Measurements from ENCODE around the gene PPP1R14C. TPM values are rescaled to one million over a fixed set of nuclear protein-coding genes. Genes with fewer than 3 reads are reported as not detected.

Gene PPP1R14C
- total RNA-seq, 2 experiments from 2014 or later: not detected

DNA sequence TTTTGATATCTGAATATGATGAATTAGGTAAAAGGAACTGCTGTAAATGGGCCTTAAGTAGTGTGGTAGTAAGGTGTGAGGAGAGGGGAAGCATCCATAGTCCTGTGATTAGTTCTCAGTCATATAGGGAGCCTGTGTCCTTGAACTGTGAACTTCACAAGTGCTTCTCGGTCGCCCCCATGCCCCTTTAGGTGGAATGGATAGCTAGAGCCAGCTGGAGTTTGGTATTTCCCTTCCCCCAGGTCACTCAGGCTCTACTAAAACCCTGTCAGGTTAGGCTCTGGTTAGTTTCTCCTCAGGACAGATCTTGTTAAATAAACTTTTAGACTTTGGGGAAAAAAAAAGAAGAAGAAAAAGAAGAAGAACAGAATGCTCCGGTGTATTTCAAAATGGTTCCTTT is 82.0 kb downstream of the PPP1R14C start:
- no peak overlapping the region for H3K4me3 Mint-ChIP-seq
- intact Hi-C loops (cut with micrococcal nuclease): no loop called here
- no peaks in the 10 kb centered on the region for H3K9me3 Mint-ChIP-seq
- no peak overlapping the region for H3K27ac Mint-ChIP-seq
- H3K36me3 Mint-ChIP-seq (ENCODE audit: low read depth): no peaks in the 10 kb centered on the region
- no peak for DNase-seq
- no peaks in the 10 kb centered on the region for H3K4me1 Mint-ChIP-seq (ENCODE audit: low read depth)
- CTCF ChIA-PET: no interaction called here
- peaks cover 28% of the 10 kb centered on the region for H3K27me3 Mint-ChIP-seq (ENCODE audit: low read depth)

- intact Hi-C loops (cut with micrococcal nuclease): no loop called here
- H3K4me1 Mint-ChIP-seq (ENCODE audit: low read depth): no peaks in the 10 kb centered on the region
Measured at GRCh38 chr6:150227281-150227680, 84.4 kb downstream of the PPP1R14C start.

DNA sequence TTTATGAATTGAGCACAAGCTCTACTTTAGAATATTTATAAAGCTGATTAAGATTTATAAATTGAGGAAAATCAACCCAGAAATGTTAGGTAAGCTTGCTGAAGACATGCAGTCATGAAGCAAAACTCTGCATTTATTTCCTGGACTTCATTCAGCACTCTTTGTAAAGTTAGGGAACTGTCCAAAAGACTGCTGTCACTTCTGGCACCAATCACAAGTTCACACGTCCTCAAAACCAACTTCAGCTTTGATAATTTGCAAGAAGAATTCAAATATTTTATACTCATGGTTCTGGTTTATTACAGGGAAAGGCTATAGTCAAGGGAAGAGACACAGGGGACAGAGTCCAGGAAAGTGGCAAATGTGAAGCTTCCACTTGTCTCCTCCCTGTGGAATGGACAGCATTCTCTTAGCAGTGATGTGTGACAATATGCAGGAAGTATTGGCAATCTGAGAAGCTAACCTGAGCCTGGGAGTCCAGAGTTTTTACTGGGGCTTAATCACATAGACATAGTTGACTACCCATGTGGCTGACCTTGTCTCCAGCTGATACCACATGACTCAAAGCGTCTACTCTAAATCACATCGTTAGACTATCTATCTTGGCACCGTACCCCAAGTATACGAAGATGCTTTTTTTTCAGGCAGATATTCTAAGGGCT is 85.4 kb downstream of the PPP1R14C start:
- H3K4me3 Mint-ChIP-seq: no peak overlapping the region
- no peaks in the 10 kb centered on the region for H3K9me3 Mint-ChIP-seq
- H3K36me3 Mint-ChIP-seq (ENCODE audit: low read depth): no peaks in the 10 kb centered on the region
- intact Hi-C loops (cut with micrococcal nuclease): no loop called here
- H3K27ac Mint-ChIP-seq: no peak overlapping the region
- no peak for DNase-seq
- H3K4me1 Mint-ChIP-seq (ENCODE audit: low read depth): no peaks in the 10 kb centered on the region
- H3K27me3 Mint-ChIP-seq (ENCODE audit: low read depth): peaks cover 22% of the 10 kb centered on the region
- CTCF ChIA-PET: no interaction called here

More at GRCh38 chr6:150227281-150227680, 84.4 kb downstream of the PPP1R14C start:
- peaks cover 22% of the 10 kb centered on the region for H3K27me3 Mint-ChIP-seq (ENCODE audit: low read depth)
- CTCF ChIA-PET: no interaction called here
- H3K4me3 Mint-ChIP-seq: no peak overlapping the region
- no peak overlapping the region for H3K27ac Mint-ChIP-seq
- H3K9me3 Mint-ChIP-seq: no peaks in the 10 kb centered on the region
- DNase-seq: no peak
- no peaks in the 10 kb centered on the region for H3K36me3 Mint-ChIP-seq (ENCODE audit: low read depth)

GRCh38 chr6:150229436-150230163 is 86.8 kb downstream of the PPP1R14C start:
- CTCF ChIA-PET: no interaction called here
- Mint-ChIP-seq H3K9me3 (no peaks in the 10 kb centered on the region), H3K36me3 (ENCODE audit: low read depth) (no peaks in the 10 kb centered on the region), H3K4me1 (ENCODE audit: low read depth) (no peaks in the 10 kb centered on the region), H3K4me3 (no peak overlapping the region), H3K27me3 (ENCODE audit: low read depth) (peaks cover 19% of the 10 kb centered on the region), H3K27ac (no peak overlapping the region)
- intact Hi-C loops (cut with micrococcal nuclease): no loop called here
- peak; percentile 12 for DNase-seq

DNA sequence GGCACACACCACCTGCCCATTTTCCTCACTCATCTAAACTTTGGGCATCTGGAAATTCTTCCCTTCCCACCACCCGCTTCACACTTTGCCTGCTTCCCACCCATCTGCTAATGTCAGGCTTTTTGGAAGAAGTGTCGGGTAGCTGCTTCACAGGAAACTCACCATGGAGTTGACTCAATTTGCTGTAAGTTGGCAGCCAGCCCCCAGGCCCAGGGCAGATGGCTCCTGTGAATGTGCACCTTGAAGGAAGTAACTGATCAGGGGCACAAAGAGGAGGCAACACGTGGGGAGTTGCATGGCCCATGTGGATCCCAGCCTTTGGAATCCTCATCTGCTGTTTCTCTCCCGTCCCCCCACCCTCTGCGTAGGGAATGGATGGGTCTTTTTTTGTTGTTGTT is 87.3 kb downstream of the PPP1R14C start:
- Mint-ChIP-seq H3K4me3 (no peak overlapping the region), H3K4me1 (ENCODE audit: low read depth) (no peaks in the 10 kb centered on the region), H3K36me3 (ENCODE audit: low read depth) (no peaks in the 10 kb centered on the region), H3K27ac (no peak overlapping the region), H3K27me3 (ENCODE audit: low read depth) (peaks cover 17% of the 10 kb centered on the region), H3K9me3 (no peaks in the 10 kb centered on the region)
- CTCF ChIA-PET: no interaction called here
- intact Hi-C loops (cut with micrococcal nuclease): no loop called here
- no peak for DNase-seq

DNA sequence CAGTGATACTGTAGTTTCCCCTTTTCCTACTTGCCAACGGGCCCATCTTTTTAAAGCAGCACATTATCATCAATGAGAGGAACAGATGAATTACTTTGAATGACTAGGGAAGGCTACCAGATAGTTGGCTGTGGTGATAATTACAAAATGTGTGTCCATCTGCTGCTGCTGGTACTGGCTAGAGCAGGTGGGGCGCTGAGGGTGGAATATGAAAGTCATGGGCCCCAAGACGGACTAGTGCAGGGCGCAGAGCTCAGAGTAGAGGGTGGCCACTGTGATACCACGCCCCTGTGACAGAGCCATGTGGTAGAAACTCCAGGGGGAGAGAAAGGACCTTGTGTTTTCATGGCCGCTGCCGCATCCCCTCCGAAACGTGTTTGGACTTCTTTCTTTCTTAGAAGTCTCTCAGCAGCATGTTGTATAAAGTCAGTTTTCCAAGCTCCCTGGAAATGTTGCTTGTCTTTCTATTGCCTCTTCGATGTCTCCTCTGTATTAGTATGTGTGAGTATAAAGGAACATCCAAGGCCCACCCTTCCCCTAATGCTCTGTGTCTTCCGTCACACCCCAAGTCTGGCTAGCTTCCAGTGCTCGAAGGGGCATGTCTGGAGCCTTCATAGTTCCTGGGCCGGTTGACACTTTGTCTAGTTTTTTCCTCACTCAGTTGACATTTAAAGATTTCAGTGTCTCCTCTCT is 88.1 kb downstream of the PPP1R14C start:
- intact Hi-C loops (cut with micrococcal nuclease): no loop called here
- CTCF ChIA-PET: no interaction called here
- Mint-ChIP-seq H3K9me3 (no peaks in the 10 kb centered on the region), H3K27me3 (ENCODE audit: low read depth) (peaks cover 18% of the 10 kb centered on the region), H3K27ac (no peak overlapping the region), H3K4me3 (no peak overlapping the region), H3K36me3 (ENCODE audit: low read depth) (no peaks in the 10 kb centered on the region), H3K4me1 (ENCODE audit: low read depth) (no peaks in the 10 kb centered on the region)
- DNase-seq: no peak

GRCh38 chr6:150231525-150231850 is 88.6 kb downstream of the PPP1R14C start:
- intact Hi-C loops (cut with micrococcal nuclease): no loop called here
- no peak for DNase-seq
- CTCF ChIA-PET: no interaction called here
- Mint-ChIP-seq H3K27ac (no peak overlapping the region), H3K4me3 (no peak overlapping the region), H3K36me3 (ENCODE audit: low read depth) (no peaks in the 10 kb centered on the region), H3K4me1 (ENCODE audit: low read depth) (no peaks in the 10 kb centered on the region), H3K27me3 (ENCODE audit: low read depth) (peaks cover 22% of the 10 kb centered on the region), H3K9me3 (no peaks in the 10 kb centered on the region)

GRCh38 chr6:150233843-150234269 is 91.0 kb downstream of the PPP1R14C start:
- H3K27me3 Mint-ChIP-seq (ENCODE audit: low read depth): peaks cover 29% of the 10 kb centered on the region
- H3K36me3 Mint-ChIP-seq (ENCODE audit: low read depth): no peaks in the 10 kb centered on the region
- no peaks in the 10 kb centered on the region for H3K9me3 Mint-ChIP-seq
- no peak overlapping the region for H3K4me3 Mint-ChIP-seq
- H3K27ac Mint-ChIP-seq: no peak overlapping the region
- no peak for DNase-seq
- CTCF ChIA-PET: no interaction called here
- intact Hi-C loops (cut with micrococcal nuclease): no loop called here
- H3K4me1 Mint-ChIP-seq (ENCODE audit: low read depth): no peaks in the 10 kb centered on the region

DNA sequence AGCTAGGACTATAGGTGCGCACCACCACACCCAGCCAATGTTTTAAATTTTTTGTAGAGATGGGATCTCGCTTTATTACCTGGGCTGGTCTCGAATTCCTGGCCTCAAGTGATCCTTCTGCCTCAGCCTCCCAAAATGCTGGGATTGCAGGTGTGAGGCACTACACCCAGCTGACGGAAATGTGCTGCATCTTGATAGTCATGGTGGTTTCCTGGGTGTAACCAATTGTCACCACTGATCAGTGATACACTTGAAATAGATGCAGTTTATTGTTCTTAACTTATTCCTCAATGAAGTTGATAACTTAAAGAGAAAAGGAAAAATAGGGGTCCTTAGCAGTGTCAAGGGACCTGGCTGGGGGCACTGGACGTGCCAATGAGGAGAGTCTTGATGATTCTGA is 92.4 kb downstream of the PPP1R14C start:
- H3K4me3 Mint-ChIP-seq: no peak overlapping the region
- H3K27me3 Mint-ChIP-seq (ENCODE audit: low read depth): peaks cover 35% of the 10 kb centered on the region
- peaks cover 1% of the 10 kb centered on the region for H3K9me3 Mint-ChIP-seq
- H3K36me3 Mint-ChIP-seq (ENCODE audit: low read depth): no peaks in the 10 kb centered on the region
- CTCF ChIA-PET: interaction anchor here (1.5 kb wide), 1 partner anchor 160 kb away, joined by 6 read pairs; no protein-coding TSS in a partner anchor
- intact Hi-C loops (cut with micrococcal nuclease): no loop called here
- H3K27ac Mint-ChIP-seq: no peak overlapping the region
- H3K4me1 Mint-ChIP-seq (ENCODE audit: low read depth): no peaks in the 10 kb centered on the region
- no peak for DNase-seq

- H3K4me3 Mint-ChIP-seq: no peak overlapping the region
- CTCF ChIA-PET: interaction anchor here (1.5 kb wide), 1 partner anchor 159 kb away, joined by 6 read pairs; no protein-coding TSS in a partner anchor
- no peaks in the 10 kb centered on the region for H3K36me3 Mint-ChIP-seq (ENCODE audit: low read depth)
- no peaks in the 10 kb centered on the region for H3K4me1 Mint-ChIP-seq (ENCODE audit: low read depth)
- H3K27ac Mint-ChIP-seq: no peak overlapping the region
- no peak for DNase-seq
- H3K27me3 Mint-ChIP-seq (ENCODE audit: low read depth): peaks cover 35% of the 10 kb centered on the region
- intact Hi-C loops (cut with micrococcal nuclease): no loop called here
- peaks cover 1% of the 10 kb centered on the region for H3K9me3 Mint-ChIP-seq
Measured at GRCh38 chr6:150236114-150236513, 93.3 kb downstream of the PPP1R14C start.

- H3K9me3 Mint-ChIP-seq: peaks cover 1% of the 10 kb centered on the region
- H3K27me3 Mint-ChIP-seq (ENCODE audit: low read depth): peaks cover 35% of the 10 kb centered on the region
- no peak overlapping the region for H3K4me3 Mint-ChIP-seq
- peaks cover 2% of the 10 kb centered on the region for H3K4me1 Mint-ChIP-seq (ENCODE audit: low read depth)
- intact Hi-C loops (cut with micrococcal nuclease): no loop called here
- no peak overlapping the region for H3K27ac Mint-ChIP-seq
- CTCF ChIA-PET: interaction anchor here (1.5 kb wide), 1 partner anchor 159 kb away, joined by 6 read pairs; no protein-coding TSS in a partner anchor
- H3K36me3 Mint-ChIP-seq (ENCODE audit: low read depth): no peaks in the 10 kb centered on the region
- DNase-seq: no peak
Measured at GRCh38 chr6:150236544-150236943, 93.7 kb downstream of the PPP1R14C start.

DNA sequence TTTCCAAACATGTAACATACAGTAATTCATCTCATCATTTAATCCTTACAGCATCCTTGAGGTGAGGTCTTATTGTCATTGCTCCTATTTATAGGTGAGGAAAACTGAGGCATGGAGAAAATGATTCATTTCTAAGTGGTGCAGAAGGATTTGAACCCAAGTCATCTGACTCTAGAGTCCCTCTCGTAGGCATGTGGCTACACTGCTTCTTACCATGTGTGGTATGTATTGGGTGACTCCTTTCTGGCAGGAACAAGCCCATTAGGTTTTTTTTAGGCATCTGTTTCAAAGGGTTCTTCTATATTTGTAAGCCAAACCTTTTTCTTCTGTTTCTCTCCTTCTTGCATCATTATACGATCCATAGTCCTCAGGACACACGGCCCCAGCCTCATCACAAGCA is 94.8 kb downstream of the PPP1R14C start:
- Mint-ChIP-seq H3K9me3 (peaks cover 1% of the 10 kb centered on the region), H3K36me3 (ENCODE audit: low read depth) (no peaks in the 10 kb centered on the region), H3K4me1 (ENCODE audit: low read depth) (peaks cover 9% of the 10 kb centered on the region), H3K4me3 (no peak overlapping the region), H3K27me3 (ENCODE audit: low read depth) (peaks cover 35% of the 10 kb centered on the region), H3K27ac (no peak overlapping the region)
- DNase-seq: no peak
- intact Hi-C loops (cut with micrococcal nuclease): no loop called here
- CTCF ChIA-PET: no interaction called here
